ENCODE results near the gene C4BPA. TPM values are rescaled to one million over a fixed set of nuclear protein-coding genes. Genes with fewer than 3 reads are reported as not detected.

Gene C4BPA
- total RNA-seq, 1 donor from 2014 or later, result not detected

- Histone ChIP-seq H3K4me3 (no peak overlapping the region), H3K27me3 (no peaks in the 10 kb centered on the region), H3K4me1 (no peaks in the 10 kb centered on the region), H3K9me3 (peaks cover 0 to 7% of the 10 kb centered on the region in 2 donors), H3K36me3 (no peaks in the 10 kb centered on the region), H3K27ac (no peak overlapping the region)
- no peak for DNase-seq (ENCODE audit: low spot score in 2 of 2)
- TF ChIP-seq, protein P1, sequence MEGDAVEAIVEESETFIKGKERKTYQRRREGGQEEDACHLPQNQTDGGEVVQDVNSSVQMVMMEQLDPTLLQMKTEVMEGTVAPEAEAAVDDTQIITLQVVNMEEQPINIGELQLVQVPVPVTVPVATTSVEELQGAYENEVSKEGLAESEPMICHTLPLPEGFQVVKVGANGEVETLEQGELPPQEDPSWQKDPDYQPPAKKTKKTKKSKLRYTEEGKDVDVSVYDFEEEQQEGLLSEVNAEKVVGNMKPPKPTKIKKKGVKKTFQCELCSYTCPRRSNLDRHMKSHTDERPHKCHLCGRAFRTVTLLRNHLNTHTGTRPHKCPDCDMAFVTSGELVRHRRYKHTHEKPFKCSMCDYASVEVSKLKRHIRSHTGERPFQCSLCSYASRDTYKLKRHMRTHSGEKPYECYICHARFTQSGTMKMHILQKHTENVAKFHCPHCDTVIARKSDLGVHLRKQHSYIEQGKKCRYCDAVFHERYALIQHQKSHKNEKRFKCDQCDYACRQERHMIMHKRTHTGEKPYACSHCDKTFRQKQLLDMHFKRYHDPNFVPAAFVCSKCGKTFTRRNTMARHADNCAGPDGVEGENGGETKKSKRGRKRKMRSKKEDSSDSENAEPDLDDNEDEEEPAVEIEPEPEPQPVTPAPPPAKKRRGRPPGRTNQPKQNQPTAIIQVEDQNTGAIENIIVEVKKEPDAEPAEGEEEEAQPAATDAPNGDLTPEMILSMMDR (IDR thresholded peaks at IDR 0.05), result no peak
- intact Hi-C loops (cut with DNase I), result no loop called here
Observed at GRCh38 chr1:207155028-207155427, 51.0 kb downstream of the C4BPA start.

DNA sequence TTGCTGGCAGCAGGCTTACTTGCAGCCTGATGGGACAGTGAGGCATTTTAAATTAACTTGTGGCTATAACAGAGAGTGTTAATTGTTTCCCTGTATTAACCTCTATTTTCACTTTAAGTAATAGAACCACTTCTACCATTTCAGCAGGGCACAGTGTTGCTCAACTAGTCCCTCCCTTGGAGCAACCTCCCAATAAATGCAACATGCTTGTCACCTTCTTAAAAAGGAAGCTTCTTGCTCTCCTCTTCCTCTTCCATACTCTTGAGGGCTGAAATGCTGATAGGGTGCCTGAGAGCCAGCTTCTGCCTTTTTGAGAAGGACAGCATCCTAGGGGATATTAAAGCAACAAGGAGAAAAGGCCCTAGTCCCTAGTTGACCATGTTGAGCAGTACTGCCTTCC is 52.1 kb downstream of the C4BPA start:
- intact Hi-C loops (cut with DNase I), result no loop called here
- Histone ChIP-seq H3K4me3 (no peak overlapping the region), H3K36me3 (no peaks in the 10 kb centered on the region), H3K4me1 (no peaks in the 10 kb centered on the region), H3K27ac (no peak overlapping the region), H3K27me3 (no peaks in the 10 kb centered on the region), H3K9me3 (peaks cover 0 to 7% of the 10 kb centered on the region in 2 donors)
- DNase-seq (ENCODE audit: low spot score in 2 of 2), result no peak
- TF ChIP-seq, protein P1 (IDR thresholded peaks at IDR 0.05), result no peak

GRCh38 chr1:207156826-207157225 is 52.8 kb downstream of the C4BPA start:
- TF ChIP-seq, protein P1 (IDR thresholded peaks at IDR 0.05), result no peak
- H3K9me3 ChIP-seq, result peaks cover 0 to 4% of the 10 kb centered on the region in 2 donors
- intact Hi-C loops (cut with DNase I), result no loop called here
- no peaks in the 10 kb centered on the region for H3K4me1 ChIP-seq
- DNase-seq (ENCODE audit: low spot score in 2 of 2), result no peak
- H3K36me3 ChIP-seq, result no peaks in the 10 kb centered on the region
- no peak overlapping the region for H3K4me3 ChIP-seq
- H3K27me3 ChIP-seq, result no peaks in the 10 kb centered on the region
- H3K27ac ChIP-seq, result no peak overlapping the region

DNA sequence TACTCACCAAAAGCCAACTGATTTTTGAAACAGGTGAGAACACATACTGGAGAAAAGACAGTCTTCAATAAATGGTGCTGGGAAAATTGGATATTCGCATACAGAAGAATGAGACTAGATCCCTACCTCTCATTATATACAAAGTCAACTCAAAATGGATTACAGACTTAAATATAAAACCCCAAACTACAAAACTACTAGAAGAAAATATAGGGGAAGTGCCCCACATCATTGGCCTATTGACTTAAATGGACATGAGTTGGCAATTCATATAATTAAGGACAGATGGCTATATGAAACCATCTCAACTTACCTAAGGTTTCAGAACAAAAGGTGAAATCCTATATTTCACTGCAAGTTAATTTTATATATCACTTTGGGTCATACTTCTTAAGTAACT is 60.1 kb downstream of the C4BPA start:
- Histone ChIP-seq H3K4me3 (no peak overlapping the region), H3K9me3 (no peaks in the 10 kb centered on the region), H3K36me3 (no peaks in the 10 kb centered on the region), H3K27me3 (no peaks in the 10 kb centered on the region), H3K4me1 (no peaks in the 10 kb centered on the region), H3K27ac (no peak overlapping the region)
- TF ChIP-seq, protein P1 (IDR thresholded peaks at IDR 0.05), result no peak
- intact Hi-C loops (cut with DNase I), result no loop called here
- no peak for DNase-seq (ENCODE audit: low spot score in 2 of 2)

DNA sequence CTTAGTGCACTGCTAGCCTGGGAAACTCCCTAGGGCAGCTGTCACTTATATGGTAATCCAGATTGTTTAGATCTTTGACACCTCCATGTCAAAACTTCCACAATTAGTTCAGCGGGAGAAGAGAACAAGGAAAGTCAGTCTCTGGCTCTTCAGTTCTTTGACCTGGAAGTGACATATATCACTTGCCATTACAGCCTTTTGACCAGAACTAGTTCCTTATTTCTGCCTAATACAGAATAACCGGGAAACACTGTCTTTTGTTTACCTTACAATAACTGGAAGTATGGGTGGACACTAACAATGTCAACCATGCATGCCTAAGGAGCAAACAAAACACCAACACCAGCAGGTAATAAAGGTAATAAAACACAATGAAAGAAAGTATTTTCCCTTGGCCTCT is 68.3 kb downstream of the C4BPA start:
- DNase-seq (ENCODE audit: low spot score in 2 of 2), result no peak
- Histone ChIP-seq H3K9me3 (no peaks in the 10 kb centered on the region), H3K27me3 (no peaks in the 10 kb centered on the region), H3K27ac (no peak overlapping the region), H3K4me3 (no peak overlapping the region), H3K36me3 (no peaks in the 10 kb centered on the region), H3K4me1 (no peaks in the 10 kb centered on the region)
- TF ChIP-seq, protein P1 (IDR thresholded peaks at IDR 0.05), result no peak
- intact Hi-C loops (cut with DNase I), result no loop called here

GRCh38 chr1:207172885-207173284 is 68.9 kb downstream of the C4BPA start:
- no peak for DNase-seq (ENCODE audit: low spot score in 2 of 2)
- H3K4me1 ChIP-seq, result no peaks in the 10 kb centered on the region
- H3K36me3 ChIP-seq, result no peaks in the 10 kb centered on the region
- no peaks in the 10 kb centered on the region for H3K9me3 ChIP-seq
- no peak overlapping the region for H3K27ac ChIP-seq
- no peak overlapping the region for H3K4me3 ChIP-seq
- no peaks in the 10 kb centered on the region for H3K27me3 ChIP-seq
- TF ChIP-seq, protein P1 (IDR thresholded peaks at IDR 0.05), result no peak
- intact Hi-C loops (cut with DNase I), result no loop called here
